Measurements from ENCODE around the gene ADD1. TPM values are rescaled to one million over a fixed set of nuclear protein-coding genes. Genes with fewer than 3 reads are reported as not detected.

ADD1 gene
- total RNA-seq, 2 donors from 2014 or later: 220 to 254 TPM

GRCh38 chr4:2850966-2851798, 7.5 kb downstream of the ADD1 start:
- no peaks in the 10 kb centered on the region for H3K9me3 Mint-ChIP-seq
- no peaks in the 10 kb centered on the region for H3K27me3 Mint-ChIP-seq
- H3K27ac Mint-ChIP-seq: no peak overlapping the region
- peaks cover 39% of the 10 kb centered on the region for H3K36me3 Mint-ChIP-seq (ENCODE audit: low read depth)
- peaks cover 35% of the 10 kb centered on the region for H3K4me1 Mint-ChIP-seq
- peak overlapping the region; percentile 18 for H3K4me3 Mint-ChIP-seq
- ATAC-seq (replicated peaks): peak; percentile 17

DNA sequence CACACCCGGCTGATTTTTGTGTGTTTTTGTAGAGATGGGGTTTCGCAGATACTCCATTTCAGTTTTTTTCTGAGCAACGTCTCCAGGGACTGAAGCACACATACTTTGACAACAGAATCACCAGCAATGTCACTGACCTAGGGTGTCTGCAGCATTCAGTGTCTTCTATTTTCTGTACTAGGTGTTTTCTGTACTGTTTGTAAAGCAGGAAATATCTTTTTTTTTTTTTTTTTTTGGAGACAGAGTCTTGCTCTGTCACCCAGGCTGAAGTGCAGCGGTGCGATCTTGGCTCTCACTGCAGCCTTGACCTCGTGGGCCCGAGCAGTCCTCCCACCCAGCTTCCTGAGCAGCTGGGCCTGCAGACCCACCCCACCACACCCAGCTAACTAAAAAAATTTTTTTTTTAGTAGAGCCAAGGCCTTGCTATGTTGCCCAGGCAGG, 8.9 kb downstream of the ADD1 start:
- H3K4me1 Mint-ChIP-seq: peaks cover 35% of the 10 kb centered on the region
- peak overlapping the region; percentile 18 for H3K4me3 Mint-ChIP-seq
- ATAC-seq (replicated peaks): no peak
- H3K27ac Mint-ChIP-seq: no peak overlapping the region
- H3K36me3 Mint-ChIP-seq (ENCODE audit: low read depth): peaks cover 36% of the 10 kb centered on the region
- no peaks in the 10 kb centered on the region for H3K9me3 Mint-ChIP-seq
- H3K27me3 Mint-ChIP-seq: no peaks in the 10 kb centered on the region

DNA sequence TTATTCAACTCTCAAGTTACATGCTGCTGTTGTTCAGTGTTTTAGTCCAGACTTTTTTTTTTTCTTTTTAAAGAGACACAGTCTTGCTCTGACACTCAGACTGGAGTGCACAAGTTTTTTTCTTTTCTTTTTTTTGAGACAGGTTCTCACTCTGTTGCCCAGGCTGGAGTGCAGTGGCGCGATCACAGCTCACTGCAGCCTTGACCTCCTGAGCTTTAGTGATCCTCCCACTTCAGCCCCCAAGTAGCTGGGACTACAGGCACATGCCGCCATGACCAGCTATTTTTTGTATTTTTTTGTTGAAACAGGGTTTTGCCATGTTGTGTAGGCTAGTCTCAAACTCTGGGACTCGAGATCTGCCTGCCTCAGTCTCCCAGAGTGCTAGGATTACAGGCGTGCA, 11.9 kb downstream of the ADD1 start:
- Mint-ChIP-seq H3K9me3 (no peaks in the 10 kb centered on the region), H3K27me3 (no peaks in the 10 kb centered on the region), H3K4me3 (no peak overlapping the region), H3K4me1 (peaks cover 36% of the 10 kb centered on the region), H3K36me3 (ENCODE audit: low read depth) (peaks cover 46% of the 10 kb centered on the region), H3K27ac (no peak overlapping the region)
- no peak for ATAC-seq (replicated peaks)

DNA sequence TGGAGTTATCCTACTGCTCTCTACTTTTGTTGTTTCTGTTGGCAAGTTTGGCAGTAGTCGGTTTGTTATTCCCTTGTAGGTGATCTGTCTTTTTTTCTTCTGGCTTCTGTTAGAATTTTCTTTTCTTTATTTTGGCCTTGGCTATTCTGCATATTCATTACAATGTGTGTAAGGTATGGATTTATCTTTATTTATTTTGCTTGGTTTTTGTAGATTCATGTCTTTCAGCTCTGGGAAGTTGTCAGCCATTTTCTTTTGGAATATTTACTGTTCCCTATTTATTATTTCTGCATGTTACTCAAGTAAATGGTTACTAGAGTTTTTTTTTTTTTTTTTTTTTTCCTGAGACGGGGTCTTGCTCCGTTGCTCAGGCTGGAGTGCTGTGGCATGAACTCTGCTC, 12.6 kb downstream of the ADD1 start:
- Mint-ChIP-seq H3K36me3 (ENCODE audit: low read depth) (peaks cover 46% of the 10 kb centered on the region), H3K4me3 (no peak overlapping the region), H3K9me3 (no peaks in the 10 kb centered on the region), H3K4me1 (peaks cover 37% of the 10 kb centered on the region), H3K27me3 (no peaks in the 10 kb centered on the region), H3K27ac (no peak overlapping the region)
- ATAC-seq (replicated peaks): no peak

GRCh38 chr4:2857349-2857927, 13.8 kb downstream of the ADD1 start:
- Mint-ChIP-seq H3K4me1 (peaks cover 47% of the 10 kb centered on the region), H3K9me3 (no peaks in the 10 kb centered on the region), H3K27ac (no peak overlapping the region), H3K27me3 (no peaks in the 10 kb centered on the region), H3K36me3 (ENCODE audit: low read depth) (peaks cover 44% of the 10 kb centered on the region), H3K4me3 (no peak overlapping the region)
- no peak for ATAC-seq (replicated peaks)

GRCh38 chr4:2858451-2859217, 15.0 kb downstream of the ADD1 start:
- H3K4me1 Mint-ChIP-seq: peaks cover 52% of the 10 kb centered on the region
- no peaks in the 10 kb centered on the region for H3K27me3 Mint-ChIP-seq
- ATAC-seq (replicated peaks): no peak
- peak overlapping the region; percentile 54 for H3K4me3 Mint-ChIP-seq
- no peaks in the 10 kb centered on the region for H3K9me3 Mint-ChIP-seq
- H3K36me3 Mint-ChIP-seq (ENCODE audit: low read depth): peaks cover 34% of the 10 kb centered on the region
- no peak overlapping the region for H3K27ac Mint-ChIP-seq

DNA sequence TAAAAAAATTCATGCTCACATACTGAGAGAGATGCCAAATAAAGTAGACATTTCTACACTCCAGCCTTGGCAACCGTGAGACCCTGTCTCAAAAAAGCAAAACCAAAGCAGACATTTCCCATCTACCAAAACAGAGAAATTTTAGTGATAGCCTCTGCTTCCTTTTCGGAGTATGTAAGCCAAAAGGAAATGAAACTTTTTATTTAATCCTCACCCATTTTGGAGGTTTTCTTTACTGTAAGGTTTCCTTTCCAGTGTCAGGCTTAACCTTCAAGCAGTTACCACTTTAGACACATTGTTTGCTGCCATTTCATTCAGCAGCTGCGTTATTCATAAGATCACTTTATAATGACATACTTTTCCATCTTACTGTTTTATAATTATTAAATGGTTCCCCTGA, 15.9 kb downstream of the ADD1 start:
- Mint-ChIP-seq H3K4me1 (peaks cover 52% of the 10 kb centered on the region), H3K9me3 (no peaks in the 10 kb centered on the region), H3K4me3 (peak overlapping the region; percentile 54), H3K27me3 (no peaks in the 10 kb centered on the region), H3K36me3 (ENCODE audit: low read depth) (peaks cover 26% of the 10 kb centered on the region), H3K27ac (peak overlapping the region; percentile 73)
- ATAC-seq (replicated peaks): peak; percentile 51

DNA sequence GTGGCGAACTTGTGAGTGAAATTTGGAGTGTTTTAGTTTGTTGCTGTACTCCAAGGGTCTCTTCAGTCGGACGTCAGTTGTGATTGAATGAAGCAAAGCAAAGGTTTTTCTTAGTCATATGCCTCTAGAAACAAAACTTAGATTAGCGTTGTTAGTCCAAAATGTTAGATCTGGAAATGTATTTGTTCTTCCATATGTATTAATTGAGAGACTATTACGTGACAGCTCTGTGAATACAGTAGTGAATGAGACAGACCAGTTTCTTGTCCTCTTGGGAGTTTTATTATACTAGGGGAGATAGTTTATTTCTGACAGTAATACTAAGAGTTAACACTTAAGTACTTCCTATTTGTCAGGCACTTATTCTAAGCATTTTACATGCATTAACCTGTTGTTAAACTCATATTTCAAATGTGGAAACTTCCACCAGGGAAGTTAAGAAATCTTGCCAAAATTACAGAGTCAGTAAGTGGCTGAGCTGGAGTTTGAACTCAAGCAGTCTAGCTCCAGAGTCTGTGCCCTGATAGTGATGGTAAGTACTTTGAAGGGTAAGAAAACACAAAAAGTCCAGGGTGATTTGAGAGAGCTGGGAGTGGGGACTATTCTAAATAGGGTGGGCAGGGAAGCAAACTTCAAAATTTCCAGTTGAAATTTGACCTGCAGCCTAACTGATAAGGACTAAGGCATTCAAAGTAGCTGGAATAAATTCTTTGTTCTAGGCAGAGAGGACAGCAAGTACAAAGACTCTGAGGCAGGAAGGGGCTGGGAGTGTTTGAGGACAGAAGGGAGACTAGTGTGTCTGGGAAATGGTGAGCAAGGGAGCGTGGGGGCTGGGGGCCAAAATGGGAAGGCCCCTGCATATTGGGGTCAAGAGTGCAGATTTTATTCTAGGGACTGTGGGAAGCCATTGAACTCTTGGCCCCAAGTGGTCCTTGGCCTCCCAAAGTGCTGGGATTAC, 17.0 kb downstream of the ADD1 start:
- H3K4me1 Mint-ChIP-seq: peaks cover 53% of the 10 kb centered on the region
- no peak for ATAC-seq (replicated peaks)
- no peaks in the 10 kb centered on the region for H3K27me3 Mint-ChIP-seq
- H3K36me3 Mint-ChIP-seq (ENCODE audit: low read depth): peaks cover 15% of the 10 kb centered on the region
- H3K4me3 Mint-ChIP-seq: peak overlapping the region; percentile 54
- H3K9me3 Mint-ChIP-seq: no peaks in the 10 kb centered on the region
- peak overlapping the region; percentile 73 for H3K27ac Mint-ChIP-seq

DNA sequence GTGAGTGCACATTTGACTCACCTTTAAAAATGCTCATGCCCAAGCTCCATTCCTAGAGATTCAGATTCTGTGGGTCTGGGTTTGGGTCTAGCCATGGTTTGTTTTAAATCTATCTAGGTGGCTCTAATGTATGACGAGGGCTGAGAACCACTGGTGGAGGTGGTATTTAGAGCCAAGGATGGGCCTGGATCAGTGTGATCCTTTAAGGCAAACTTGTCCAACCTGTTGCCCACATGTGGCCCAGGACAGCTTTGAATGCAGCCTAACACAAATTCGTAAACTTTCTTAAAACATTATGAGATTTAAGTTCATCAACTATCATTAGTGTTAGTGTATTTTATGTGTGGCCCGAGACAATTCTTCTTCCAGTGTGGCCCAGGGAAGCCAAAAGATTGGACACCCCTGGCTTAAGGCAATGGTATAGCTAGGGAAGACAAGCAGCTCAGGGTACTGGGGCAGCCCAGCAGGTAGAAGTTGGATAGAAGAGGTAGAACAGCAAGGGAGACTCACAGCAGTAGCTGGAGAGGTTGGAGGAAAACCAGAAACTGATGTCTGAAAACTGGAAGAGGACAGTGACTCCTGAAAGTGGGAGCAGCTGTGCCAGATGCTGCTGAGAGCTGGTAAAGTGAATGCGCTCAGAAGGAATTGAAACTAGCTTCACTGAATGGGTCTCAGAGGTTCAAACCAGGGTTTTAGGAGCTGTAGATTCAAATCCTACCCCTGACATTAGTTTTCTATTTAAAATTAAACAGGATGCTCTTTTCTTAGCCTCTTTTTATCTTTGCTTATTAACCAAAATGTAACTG, 18.2 kb downstream of the ADD1 start:
- H3K4me1 Mint-ChIP-seq: peaks cover 58% of the 10 kb centered on the region
- H3K36me3 Mint-ChIP-seq (ENCODE audit: low read depth): peaks cover 17% of the 10 kb centered on the region
- no peak for ATAC-seq (replicated peaks)
- H3K4me3 Mint-ChIP-seq: peak overlapping the region; percentile 8
- no peaks in the 10 kb centered on the region for H3K27me3 Mint-ChIP-seq
- peak overlapping the region; percentile 74 for H3K27ac Mint-ChIP-seq
- H3K9me3 Mint-ChIP-seq: no peaks in the 10 kb centered on the region

GRCh38 chr4:2862528-2862927, 18.9 kb downstream of the ADD1 start:
- Mint-ChIP-seq H3K9me3 (no peaks in the 10 kb centered on the region), H3K36me3 (ENCODE audit: low read depth) (peaks cover 20% of the 10 kb centered on the region), H3K4me3 (no peak overlapping the region), H3K27ac (peak overlapping the region; percentile 6), H3K4me1 (peaks cover 61% of the 10 kb centered on the region), H3K27me3 (no peaks in the 10 kb centered on the region)
- peak; percentile 12 for ATAC-seq (replicated peaks)

DNA sequence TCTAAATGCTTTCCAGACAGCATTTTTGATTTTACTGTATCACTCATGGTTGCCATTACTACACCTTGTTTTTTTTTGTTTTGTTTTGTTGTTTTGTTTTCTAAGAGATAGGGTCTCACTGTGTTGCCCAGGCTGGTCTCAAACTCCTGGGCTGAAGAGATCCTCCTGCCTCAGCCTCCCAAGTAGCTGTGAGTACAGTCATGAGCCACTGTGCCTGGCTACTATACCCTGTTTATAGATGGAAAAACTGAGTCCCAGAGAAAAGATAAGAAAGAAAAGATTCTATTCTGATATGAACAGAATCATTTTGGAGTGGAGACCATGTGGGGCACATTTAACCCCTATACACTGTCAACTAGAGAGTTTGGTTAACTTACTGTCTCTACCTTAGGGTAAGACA, 20.0 kb downstream of the ADD1 start:
- no peaks in the 10 kb centered on the region for H3K9me3 Mint-ChIP-seq
- no peak overlapping the region for H3K4me3 Mint-ChIP-seq
- peaks cover 59% of the 10 kb centered on the region for H3K4me1 Mint-ChIP-seq
- no peak for ATAC-seq (replicated peaks)
- H3K27ac Mint-ChIP-seq: no peak overlapping the region
- H3K27me3 Mint-ChIP-seq: no peaks in the 10 kb centered on the region
- peaks cover 24% of the 10 kb centered on the region for H3K36me3 Mint-ChIP-seq (ENCODE audit: low read depth)

- Mint-ChIP-seq H3K27ac (no peak overlapping the region), H3K36me3 (ENCODE audit: low read depth) (peaks cover 23% of the 10 kb centered on the region), H3K9me3 (no peaks in the 10 kb centered on the region), H3K4me3 (no peak overlapping the region), H3K27me3 (no peaks in the 10 kb centered on the region), H3K4me1 (peaks cover 60% of the 10 kb centered on the region)
- ATAC-seq (replicated peaks): no peak
These were observed 21.6 kb downstream of the ADD1 start for GRCh38 chr4:2865196-2865780.
